Vagina (tissue), 2 donors: ENCODE data around the gene CHST12.

Experiments
- POLR2A ChIP-seq, 2 donors: fragments of 450-650 bp; IDR thresholded peaks; one replicate each; pipeline ENCODE4 v1.6.1; 2017; ENCODE audit warnings: antibody characterized with exemption in 2 of 2, mild to moderate bottlenecking in 2 of 2, moderate library complexity in 2 of 2
- TF ChIP-seq, protein P1 (sequence below), 3 experiments: fragments of 450-650 bp in 2 of 3; fragments of 200-600 bp in 1 of 3; sonication (generic) in 1 of 3; IDR thresholded peaks; one replicate each; pipeline ENCODE4 v1.5.1; 2017 to 2019; ENCODE audit warnings: antibody characterized with exemption in 3 of 3, mild to moderate bottlenecking in 2 of 3, moderate library complexity in 2 of 3

DNA sequence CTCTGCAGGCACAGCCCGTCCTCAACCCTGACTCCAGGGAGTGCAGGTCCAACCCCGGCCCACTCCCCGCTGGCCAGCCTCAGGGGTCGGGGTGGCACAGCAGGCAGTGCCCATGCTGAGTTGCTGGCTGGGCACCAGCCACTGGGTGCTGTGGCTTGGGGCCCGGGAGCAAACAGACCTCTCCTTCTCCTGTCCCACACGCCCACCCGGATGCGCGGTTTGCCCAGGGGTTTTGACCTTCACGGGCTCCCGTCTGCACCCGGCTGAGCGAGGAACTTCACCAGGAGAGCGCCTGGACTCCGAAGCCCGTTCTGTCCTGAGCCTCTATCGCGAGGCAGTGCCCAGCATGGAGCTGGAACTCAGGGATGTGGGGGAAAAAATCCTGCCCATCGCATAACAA, 75.4 kb downstream of the CHST12 start:
- no peak for TF ChIP-seq POLR2A (IDR thresholded peaks at IDR 0.05)
- TF ChIP-seq, protein P1, sequence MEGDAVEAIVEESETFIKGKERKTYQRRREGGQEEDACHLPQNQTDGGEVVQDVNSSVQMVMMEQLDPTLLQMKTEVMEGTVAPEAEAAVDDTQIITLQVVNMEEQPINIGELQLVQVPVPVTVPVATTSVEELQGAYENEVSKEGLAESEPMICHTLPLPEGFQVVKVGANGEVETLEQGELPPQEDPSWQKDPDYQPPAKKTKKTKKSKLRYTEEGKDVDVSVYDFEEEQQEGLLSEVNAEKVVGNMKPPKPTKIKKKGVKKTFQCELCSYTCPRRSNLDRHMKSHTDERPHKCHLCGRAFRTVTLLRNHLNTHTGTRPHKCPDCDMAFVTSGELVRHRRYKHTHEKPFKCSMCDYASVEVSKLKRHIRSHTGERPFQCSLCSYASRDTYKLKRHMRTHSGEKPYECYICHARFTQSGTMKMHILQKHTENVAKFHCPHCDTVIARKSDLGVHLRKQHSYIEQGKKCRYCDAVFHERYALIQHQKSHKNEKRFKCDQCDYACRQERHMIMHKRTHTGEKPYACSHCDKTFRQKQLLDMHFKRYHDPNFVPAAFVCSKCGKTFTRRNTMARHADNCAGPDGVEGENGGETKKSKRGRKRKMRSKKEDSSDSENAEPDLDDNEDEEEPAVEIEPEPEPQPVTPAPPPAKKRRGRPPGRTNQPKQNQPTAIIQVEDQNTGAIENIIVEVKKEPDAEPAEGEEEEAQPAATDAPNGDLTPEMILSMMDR (IDR thresholded peaks at IDR 0.05) = no peak
